ENCODE data around the gene ZNF77.
"Not testable (repeated sequence)": the region's sequence is repeated elsewhere in the genome, so short reads cannot be mapped to it uniquely, and the experiment has no call there.

The ZNF77 gene

GRCh38 chr19:2944775-2945574 lies at the start of gene ZNF77:
Gene ZNF77 (minus strand): TSS chr19:2944971. CDS start chr19:2944840, 131 bp downstream.
- peak; percentile 94 to 99 (median 97) for DNase-seq (ENCODE audit: low read depth in 4 of 4, low spot score in 1 of 4)

- no peak for DNase-seq (ENCODE audit: low read depth in 4 of 4, low spot score in 1 of 4)
Observed at GRCh38 chr19:2993579-2993978, 48.8 kb upstream of the ZNF77 start.

GRCh38 chr19:2992958-2993357 lies 48.2 kb upstream of the ZNF77 start:
- no peak for DNase-seq (ENCODE audit: low read depth in 4 of 4, low spot score in 1 of 4)

GRCh38 chr19:2992333-2992732 lies 47.6 kb upstream of the ZNF77 start:
- not testable (repeated sequence) for DNase-seq (ENCODE audit: low read depth in 4 of 4, low spot score in 1 of 4)

- no peak for DNase-seq (ENCODE audit: low read depth in 4 of 4, low spot score in 1 of 4)
Observed at GRCh38 chr19:2989236-2989946, 44.6 kb upstream of the ZNF77 start.

- DNase-seq (ENCODE audit: low read depth in 4 of 4, low spot score in 1 of 4) = no peak
Observed at GRCh38 chr19:2988568-2988967, 43.8 kb upstream of the ZNF77 start.

DNA sequence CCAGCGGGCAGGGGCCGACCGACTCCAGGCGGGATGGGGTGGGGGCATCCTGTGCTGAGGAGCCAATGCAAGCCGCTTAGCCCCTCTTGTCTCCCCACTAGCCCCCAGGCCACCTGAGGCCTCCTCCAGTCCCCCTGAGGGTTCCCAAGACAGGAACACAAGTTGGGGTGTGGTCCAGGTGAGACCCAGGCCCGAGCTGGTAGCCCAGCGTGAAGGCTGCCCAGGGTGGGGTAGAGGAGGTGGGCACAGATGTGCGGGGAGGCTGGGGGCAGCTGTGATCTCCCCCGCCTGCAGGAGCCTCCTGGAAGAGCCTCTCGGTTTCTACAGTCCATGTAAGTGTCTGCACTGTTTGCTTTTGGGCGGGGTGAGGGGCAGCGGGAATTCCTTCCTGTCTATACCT lies 43.0 kb upstream of the ZNF77 start:
- DNase-seq (ENCODE audit: low read depth in 4 of 4, low spot score in 1 of 4) = no peak

- DNase-seq (ENCODE audit: low read depth in 4 of 4, low spot score in 1 of 4) = no peak
Observed at GRCh38 chr19:2986951-2987524, 42.3 kb upstream of the ZNF77 start.

GRCh38 chr19:2984215-2984528 lies 39.4 kb upstream of the ZNF77 start:
- DNase-seq (ENCODE audit: low read depth in 4 of 4, low spot score in 1 of 4) = no peak

GRCh38 chr19:2983351-2984214 lies 38.8 kb upstream of the ZNF77 start:
- DNase-seq (ENCODE audit: low read depth in 4 of 4, low spot score in 1 of 4) = no peak

GRCh38 chr19:2982983-2983350 lies 38.2 kb upstream of the ZNF77 start:
- DNase-seq (ENCODE audit: low read depth in 4 of 4, low spot score in 1 of 4) = no peak

GRCh38 chr19:2982561-2982960 lies 37.8 kb upstream of the ZNF77 start:
- no peak for DNase-seq (ENCODE audit: low read depth in 4 of 4, low spot score in 1 of 4)

DNA sequence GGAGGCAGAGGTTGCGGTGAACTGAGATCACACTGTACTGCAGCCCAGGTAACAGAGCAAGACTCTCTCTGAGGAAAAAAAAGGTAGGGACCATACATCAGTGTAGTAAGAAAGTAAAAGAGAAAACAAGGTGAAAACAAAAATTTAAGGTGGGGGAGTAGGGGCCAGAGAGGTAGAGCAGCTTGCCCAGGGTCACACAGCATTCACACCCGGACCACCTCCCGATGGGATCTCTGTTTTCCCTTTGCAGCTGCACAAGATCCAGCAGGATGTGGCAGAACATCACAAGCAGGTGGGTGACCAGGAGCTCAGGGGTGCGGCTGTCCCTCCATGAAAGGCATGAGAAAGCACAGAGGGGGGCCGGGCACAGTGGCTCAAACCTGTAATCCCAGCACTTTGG lies 37.1 kb upstream of the ZNF77 start:
- DNase-seq (ENCODE audit: low read depth in 4 of 4, low spot score in 1 of 4) = no peak

- no peak for DNase-seq (ENCODE audit: low read depth in 4 of 4, low spot score in 1 of 4)
Observed at GRCh38 chr19:2978772-2979171, 34.0 kb upstream of the ZNF77 start.

GRCh38 chr19:2978166-2978767 lies 33.5 kb upstream of the ZNF77 start:
- DNase-seq (ENCODE audit: low read depth in 4 of 4, low spot score in 1 of 4) = no peak

DNA sequence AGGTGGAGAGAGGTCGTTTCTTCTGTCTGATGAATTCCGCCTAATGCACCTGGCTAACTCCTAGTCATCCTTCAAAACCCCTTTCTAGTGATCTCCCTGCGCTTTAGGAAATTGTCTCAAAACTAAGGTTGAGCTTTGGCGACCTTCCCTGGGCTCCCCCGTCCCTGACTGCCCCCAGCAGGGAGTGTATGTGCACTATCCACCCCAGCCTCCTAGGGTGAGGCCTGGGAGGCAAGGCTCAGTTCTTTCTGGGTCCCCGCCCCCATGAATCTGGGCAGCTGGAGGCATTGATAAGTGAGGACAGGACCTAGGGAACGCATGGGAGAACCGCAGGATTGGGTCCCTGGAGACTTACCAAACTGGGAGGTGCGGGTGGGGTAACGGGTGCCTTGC lies 33.0 kb upstream of the ZNF77 start:
- no peak for DNase-seq (ENCODE audit: low read depth in 4 of 4, low spot score in 1 of 4)

GRCh38 chr19:2977001-2977745 lies 32.4 kb upstream of the ZNF77 start, which contains the start of gene TLE6:
Gene TLE6 (plus strand): TSS chr19:2977564. CDS start chr19:2978234, 670 bp downstream.
- DNase-seq (ENCODE audit: low read depth in 4 of 4, low spot score in 1 of 4) = peak; percentile 75 to 92 (median 86)

DNA sequence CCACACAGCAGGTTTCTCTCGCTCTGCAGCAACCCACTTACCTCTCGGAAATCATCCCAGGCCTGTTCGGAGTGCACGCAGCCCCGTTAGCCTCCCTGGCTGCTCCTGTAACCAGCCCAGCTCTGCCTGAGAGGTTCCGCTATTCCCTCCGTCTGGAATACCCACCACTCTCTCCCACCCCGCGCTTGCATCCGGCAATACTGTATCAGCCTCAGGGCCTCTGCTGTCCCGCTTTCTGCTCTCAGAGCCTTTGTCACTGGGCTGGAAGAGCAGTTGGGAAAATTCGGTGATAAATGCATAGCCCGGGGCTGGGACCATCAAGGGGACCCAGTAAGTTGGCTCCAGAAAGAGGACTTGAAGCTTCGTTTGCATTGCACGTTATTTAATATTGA lies 31.8 kb upstream of the ZNF77 start:
- no peak for DNase-seq (ENCODE audit: low read depth in 4 of 4, low spot score in 1 of 4)

DNA sequence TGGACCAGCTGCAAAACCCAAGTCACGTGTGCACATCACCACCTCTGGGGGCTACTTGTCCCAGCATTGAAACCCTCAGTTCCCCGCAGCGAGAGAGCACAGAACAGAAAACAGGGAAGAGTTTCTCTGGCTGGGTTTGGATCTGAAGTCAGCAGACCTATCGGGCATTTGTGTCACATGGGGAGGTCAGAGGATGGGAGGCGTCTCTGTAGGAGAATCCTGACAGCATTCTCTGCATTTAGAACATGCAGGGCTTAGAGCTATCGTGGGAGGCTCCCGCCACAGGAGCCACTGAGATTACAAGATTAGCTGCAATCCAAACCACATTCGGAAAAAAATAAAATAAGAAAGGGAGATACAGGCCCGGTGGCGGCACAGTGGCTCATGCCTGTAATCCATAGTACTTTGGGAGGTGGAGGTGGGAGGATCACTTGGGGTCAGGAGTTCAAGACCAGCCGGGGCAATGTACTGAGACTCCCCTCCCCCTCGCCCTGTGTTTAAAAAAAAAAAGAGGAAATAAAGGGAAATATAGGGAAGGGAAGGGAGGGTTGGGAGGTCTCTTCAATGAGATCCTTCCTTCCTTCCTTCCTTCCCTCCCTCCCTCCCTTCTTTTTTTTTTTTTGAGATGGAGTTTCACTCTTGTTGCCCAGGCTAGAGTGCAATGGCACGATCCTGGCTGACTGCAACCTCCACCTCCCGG lies 29.7 kb upstream of the ZNF77 start:
- DNase-seq (ENCODE audit: low read depth in 4 of 4, low spot score in 1 of 4) = no peak

- DNase-seq (ENCODE audit: low read depth in 4 of 4, low spot score in 1 of 4) = no peak
Observed at GRCh38 chr19:2973229-2973628, 28.5 kb upstream of the ZNF77 start.

Data from stimulated activated CD4-positive, alpha-beta T cell treated with anti-CD3 and anti-CD28 coated beads, Interleukin-1b, Interleukin-23, amount 100 ng/mL, for 24 hours (primary cell).